Amygdala (tissue), 56 donors: ENCODE results near the gene HOXD12.
A peak's percentile ranks its signal among the peaks of the same experiment; 100 is the strongest.

Source experiments
- DNase-seq, 56 donors: peaks; one replicate each; lab custom pipeline; 2025; lab: John Stamatoyannopoulos, UW

HOXD12 gene, protein sequence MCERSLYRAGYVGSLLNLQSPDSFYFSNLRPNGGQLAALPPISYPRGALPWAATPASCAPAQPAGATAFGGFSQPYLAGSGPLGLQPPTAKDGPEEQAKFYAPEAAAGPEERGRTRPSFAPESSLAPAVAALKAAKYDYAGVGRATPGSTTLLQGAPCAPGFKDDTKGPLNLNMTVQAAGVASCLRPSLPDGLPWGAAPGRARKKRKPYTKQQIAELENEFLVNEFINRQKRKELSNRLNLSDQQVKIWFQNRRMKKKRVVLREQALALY

GRCh38 chr2:176099728-176100546 lies at the start of gene HOXD12:
Gene HOXD12, plus strand, starts transcription at chr2:176099795. Its CDS starts 7 bp downstream, at chr2:176099802.
- no peak for DNase-seq

- peak in 1 of 56 donors; percentile 0 for DNase-seq
These were observed 43.2 kb upstream of the HOXD12 start for GRCh38 chr2:176056406-176056805.

- no peak for DNase-seq
These were observed 35.6 kb upstream of the HOXD12 start for GRCh38 chr2:176063958-176064357.

- DNase-seq, result no peak
These were observed 32.7 kb upstream of the HOXD12 start for GRCh38 chr2:176066645-176067588.

GRCh38 chr2:176067589-176068418 lies 31.8 kb upstream of the HOXD12 start:
- DNase-seq, result no peak

DNA sequence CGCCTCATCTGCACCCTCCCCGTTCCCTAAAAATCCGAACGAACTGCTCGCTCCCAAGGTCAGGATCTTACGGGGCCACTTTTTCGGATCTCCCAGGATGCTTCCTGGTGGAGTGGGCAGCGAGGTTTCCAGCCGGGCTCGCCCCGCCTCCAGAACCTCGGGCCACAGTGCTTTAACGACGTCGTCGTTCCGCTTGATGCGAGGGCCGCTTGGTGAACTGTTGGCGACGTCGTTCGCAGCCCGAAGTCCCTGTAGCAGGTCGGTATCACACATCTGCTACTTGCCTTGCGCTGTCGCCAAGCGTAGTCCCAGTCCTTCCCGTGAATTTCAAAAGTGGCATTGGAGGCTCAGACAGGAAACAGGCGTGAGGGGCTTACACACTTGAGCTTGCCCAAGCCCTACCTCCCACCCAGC lies 31.2 kb upstream of the HOXD12 start:
- no peak for DNase-seq

GRCh38 chr2:176071330-176072291 lies 28.0 kb upstream of the HOXD12 start:
- no peak for DNase-seq

DNA sequence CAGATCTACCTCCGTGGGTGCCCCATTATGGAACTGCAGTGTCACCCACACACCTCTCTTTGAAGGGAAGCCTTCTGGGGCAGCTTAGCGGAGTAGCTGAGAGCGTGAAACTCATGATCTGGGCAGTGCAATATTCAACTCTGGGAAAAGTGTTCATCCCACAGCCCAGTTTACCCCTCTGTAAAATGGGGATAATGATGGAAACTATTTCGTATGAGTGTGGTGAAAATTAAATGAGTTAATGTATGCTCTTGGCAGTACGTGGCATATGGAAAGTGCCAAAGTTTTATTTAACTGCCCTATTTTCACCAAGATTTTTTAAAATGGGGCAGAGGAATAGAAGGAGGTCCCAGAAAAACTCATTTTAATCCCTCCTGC lies 27.3 kb upstream of the HOXD12 start:
- DNase-seq, result no peak

DNA sequence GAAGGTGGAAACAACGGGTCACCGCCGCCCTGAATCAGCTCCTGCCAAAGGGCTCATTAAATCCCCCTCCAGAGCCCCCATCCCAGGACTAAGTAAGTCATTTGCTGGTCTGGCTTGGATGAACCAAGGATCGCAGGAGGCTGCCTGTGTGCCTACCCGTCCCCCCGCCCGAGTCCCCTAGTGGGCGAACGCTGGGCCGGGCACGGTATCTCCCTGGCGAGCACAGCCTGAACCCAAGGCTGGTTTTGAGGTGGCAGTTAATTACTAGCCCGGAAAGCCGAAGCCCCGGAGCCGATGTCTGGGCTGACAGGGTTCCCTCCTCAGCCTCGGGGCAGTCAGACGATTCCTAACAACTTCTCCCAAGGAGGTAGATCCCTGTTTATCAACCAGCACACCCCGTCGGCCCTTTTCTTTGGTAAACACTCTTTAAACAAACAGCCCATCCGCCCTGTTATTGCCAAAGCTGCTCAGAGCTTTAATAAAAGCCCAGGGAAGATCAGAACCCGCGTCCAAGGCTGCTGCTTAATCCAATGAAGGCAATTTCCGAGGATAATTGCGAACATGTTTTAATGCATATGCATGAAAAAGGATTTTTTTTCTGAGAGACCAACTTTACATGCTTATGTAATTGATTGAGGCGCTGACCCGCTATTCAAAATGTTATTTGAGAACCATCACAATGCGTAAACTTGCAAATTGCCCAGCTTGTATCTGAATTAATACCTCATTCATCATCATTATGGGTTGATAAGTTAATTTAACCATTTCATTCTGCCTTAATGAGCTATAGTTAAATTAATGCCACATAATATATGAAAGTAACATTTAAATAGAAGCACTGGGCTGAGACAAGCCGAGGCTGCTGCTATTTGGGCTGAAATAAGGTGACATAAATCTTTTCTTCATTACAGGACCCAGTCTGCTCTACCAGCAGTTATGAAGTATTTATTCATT lies 26.4 kb upstream of the HOXD12 start:
- DNase-seq, result no peak

DNA sequence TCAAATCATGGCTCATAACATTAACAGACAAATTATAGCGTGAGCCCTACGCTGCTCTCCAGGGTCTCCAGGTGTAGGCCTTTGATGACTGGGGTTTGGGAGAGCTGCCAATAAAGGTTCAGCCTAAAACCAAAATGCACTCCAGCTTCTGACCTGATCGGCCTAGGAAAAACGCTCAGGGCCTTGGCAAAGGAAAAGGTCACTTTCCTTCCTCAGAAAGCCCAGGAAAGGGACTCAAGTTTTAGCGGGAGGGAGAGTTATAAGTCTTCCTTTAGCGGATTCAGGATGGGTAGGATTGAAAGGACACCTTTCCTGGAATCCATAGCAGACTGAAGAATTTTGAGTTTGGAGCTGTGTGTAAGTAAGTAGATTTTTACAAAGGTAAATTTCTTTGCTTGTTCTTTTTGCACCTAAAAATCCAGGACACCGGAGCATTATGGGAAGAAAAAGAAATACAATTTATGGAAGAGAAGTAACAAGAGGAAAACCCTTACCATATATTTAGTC lies 24.6 kb upstream of the HOXD12 start:
- no peak for DNase-seq

DNA sequence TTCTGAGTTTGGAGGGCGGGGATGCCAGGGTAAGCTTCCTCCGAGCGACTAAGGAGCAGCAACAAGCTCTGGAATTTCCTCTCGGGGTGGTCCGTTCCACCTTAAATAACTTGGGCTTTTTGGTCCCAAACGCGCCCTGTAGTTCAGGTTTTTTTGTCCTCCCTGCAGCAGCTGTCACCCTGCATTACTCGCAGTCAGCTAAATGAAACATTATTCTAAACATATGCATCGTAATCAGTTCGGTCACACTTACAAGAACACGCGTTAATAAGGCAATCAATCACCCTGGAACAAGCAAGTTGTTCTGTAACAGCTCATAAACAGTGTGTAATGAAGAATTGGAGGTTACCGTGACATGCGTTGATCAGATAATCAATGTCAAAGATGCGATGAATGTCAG lies 24.1 kb upstream of the HOXD12 start:
- DNase-seq, result no peak

DNA sequence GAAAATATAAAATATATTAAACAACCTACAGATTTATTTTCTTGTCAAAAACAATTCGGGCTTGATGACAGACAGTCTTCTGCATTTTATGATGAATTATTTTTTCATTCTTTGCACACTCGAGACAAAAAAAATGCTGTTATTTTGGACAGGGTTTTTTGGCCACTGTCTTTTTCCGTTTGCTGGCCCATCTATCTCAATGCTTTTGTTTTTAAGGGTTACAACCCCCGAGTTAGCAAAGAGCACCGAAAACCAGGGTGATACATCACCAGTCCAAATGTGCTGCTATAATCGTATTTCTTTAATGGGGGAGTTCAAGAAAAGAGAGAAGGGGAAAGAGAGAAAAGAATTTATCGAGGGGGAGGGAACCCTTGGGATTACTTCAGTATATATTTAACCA lies 23.5 kb upstream of the HOXD12 start:
- no peak for DNase-seq

DNA sequence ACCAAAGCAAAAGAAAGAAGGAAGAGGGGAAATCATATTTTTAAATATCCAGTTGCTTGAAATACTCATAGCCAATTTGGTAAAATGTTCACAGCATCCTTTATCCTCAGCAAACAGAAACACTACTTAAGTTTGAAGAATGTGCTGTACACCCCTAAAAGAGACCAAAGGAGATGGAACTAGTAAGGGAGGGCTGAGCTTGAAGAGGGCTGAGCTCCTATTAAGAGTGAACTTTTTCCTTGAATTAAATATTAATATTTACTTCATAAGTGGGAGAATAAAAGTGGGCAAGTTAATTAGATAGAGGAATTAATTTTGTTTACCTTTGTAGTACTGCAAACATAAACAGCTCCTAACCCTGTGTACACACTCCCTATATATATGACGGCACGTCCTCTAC lies 22.8 kb upstream of the HOXD12 start:
- no peak for DNase-seq

GRCh38 chr2:176078541-176079284 lies 20.9 kb upstream of the HOXD12 start:
- DNase-seq, result no peak

GRCh38 chr2:176079285-176079830 lies 20.2 kb upstream of the HOXD12 start:
- no peak for DNase-seq

- DNase-seq, result no peak
These were observed 19.6 kb upstream of the HOXD12 start for GRCh38 chr2:176079831-176080539.
